ENCODE data around the gene RUVBL2.

Gene RUVBL2

DNA sequence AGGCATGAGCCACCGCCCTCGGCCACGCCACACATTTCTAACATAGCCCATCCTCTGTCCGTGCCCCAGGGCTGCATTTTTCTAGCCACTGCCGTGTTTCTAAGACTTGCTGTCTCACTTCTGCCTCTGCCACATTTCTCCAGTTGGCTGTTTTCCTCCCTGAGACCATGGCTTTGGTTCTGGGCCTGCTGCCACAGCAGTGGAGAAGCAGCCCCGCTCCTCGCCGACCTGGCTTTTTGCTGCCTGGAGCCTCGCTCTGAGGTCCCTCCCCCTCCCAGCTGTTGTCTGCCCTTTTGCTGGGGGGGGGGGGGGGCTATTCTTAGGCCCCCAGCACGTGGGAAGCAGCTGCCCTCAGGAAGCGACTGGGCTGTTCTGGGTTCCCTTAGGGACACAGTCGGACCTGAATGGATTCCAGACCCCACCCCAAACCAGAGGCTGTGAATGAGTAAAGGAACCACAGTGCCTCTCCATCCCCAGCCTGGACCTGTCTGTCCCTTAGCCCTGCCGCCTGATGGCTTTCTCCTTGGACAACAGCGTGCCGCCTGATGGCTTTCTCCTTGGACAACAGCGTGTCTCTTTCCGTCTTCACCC is 3.9 kb upstream of the RUVBL2 start:
- no peak for DNase-seq

- DNase-seq: no peak
Measured at GRCh38 chr19:48990400-48990799, 3.3 kb upstream of the RUVBL2 start.

GRCh38 chr19:48991011-48991609 is 2.6 kb upstream of the RUVBL2 start:
- DNase-seq: no peak

GRCh38 chr19:48991873-48992580 is 1.7 kb upstream of the RUVBL2 start:
- no peak for DNase-seq

DNA sequence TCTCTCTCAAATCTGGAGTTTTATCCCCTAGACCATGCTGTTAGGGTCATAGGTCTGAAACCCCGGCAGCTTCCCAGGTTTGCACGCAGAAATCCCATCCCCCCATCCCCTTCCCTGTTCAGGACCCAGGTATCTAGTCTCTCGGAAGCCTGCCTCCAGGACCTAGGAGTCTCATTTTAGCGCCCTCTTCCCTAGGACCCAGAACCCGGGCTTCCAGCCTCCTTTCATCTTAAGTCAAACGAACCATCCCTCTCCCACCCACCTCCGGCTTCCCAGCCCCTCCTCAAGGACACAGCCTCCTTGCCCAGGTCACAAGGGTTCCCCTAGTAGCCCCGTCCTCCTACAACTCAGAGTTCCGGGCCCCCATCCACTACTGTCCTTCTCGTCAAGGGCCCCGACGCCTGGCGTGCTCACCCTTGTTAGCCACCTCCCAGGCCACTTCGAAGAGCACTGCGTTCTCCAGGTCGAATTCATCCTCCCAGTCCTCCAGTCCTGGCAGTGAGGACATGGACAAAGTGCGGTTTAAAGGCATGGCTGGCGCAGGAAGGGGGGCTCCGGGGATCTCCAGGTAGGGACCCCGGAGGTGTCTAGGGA is 1.0 kb upstream of the RUVBL2 start:
- DNase-seq: no peak

GRCh38 chr19:48994035-48994386 is 324 bp downstream of the RUVBL2 start:
- DNase-seq: no peak

- no peak for DNase-seq
Measured at GRCh38 chr19:48997972-48998371, 4.3 kb downstream of the RUVBL2 start.

DNA sequence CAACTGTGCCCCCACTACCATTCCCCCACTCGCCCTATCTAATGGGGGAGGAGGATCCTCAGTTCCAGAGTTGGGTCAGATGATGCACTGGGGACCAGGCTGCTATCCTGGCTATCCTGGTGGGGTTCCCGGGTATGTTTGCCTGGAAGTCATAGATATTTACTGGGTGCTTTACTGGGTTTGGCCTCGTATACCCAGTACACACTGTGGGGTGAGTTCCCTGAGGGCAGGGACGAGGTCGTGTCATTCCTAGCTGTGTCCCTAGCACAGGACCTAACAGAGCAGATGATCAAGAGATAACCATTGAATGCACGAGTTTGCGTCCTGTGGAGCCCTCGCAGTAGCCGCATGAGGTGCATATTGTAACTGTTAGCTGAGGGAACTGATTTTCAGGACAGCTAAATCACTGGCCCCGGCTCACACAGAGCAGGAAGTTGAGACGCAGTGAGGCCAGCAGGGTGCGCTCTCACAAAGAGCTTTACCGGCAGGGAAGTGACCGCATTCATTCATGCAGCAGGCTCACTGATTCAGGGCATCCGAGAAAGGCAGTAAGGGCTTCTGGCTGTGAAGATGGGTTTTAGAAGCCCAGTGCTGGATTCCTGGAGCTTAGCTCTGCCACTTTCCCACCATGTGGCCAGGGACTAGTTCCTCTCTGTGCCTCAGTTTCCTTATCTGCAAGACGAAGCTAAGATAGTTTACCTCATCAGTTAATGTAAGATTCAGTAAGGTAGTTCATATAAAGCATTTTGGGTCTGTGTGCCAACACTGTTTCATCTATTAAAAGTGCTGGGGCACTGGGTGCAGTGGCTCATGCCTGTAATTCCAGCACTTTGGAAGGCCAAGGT is 6.0 kb downstream of the RUVBL2 start:
- DNase-seq: no peak

- DNase-seq: no peak
Measured at GRCh38 chr19:49004133-49004532, 10.4 kb downstream of the RUVBL2 start.

GRCh38 chr19:49004964-49005614 is 11.4 kb downstream of the RUVBL2 start:
- DNase-seq: no peak

- DNase-seq: no peak
Measured at GRCh38 chr19:49006905-49007304, 13.2 kb downstream of the RUVBL2 start.

GRCh38 chr19:49009828-49010227 is 16.1 kb downstream of the RUVBL2 start:
- no peak for DNase-seq

- no peak for DNase-seq
Measured at GRCh38 chr19:49010453-49010852, 16.8 kb downstream of the RUVBL2 start.

GRCh38 chr19:49011194-49011593 is 17.5 kb downstream of the RUVBL2 start:
- no peak for DNase-seq

- no peak for DNase-seq
Measured at GRCh38 chr19:49014123-49014869, 20.6 kb downstream of the RUVBL2 start.

DNA sequence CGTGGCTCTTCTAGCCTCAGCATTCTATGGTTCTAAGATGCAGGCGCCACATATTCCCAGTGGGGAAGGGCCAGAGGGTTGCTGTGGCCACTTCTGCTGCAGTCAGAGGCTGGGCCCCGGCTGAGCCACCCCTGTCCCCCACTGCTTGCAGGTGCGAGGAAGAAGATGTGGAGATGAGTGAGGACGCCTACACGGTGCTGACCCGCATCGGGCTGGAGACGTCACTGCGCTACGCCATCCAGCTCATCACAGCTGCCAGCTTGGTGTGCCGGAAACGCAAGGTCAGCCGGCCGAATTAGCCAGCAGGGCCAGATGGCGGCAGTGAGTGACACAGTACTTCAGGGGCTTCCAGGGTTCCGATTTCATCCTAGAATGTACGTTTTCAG is 21.2 kb downstream of the RUVBL2 start:
- peak; percentile 45 for DNase-seq

GRCh38 chr19:49016067-49016839 is 22.6 kb downstream of the RUVBL2 start:
- DNase-seq: no peak

GRCh38 chr19:49017041-49017665 is 23.5 kb downstream of the RUVBL2 start, which contains the start of gene LHB:
TSS of gene LHB (minus strand) at chr19:49017091. CDS start at chr19:49017081, 10 bp downstream.
- DNase-seq: no peak

DNA sequence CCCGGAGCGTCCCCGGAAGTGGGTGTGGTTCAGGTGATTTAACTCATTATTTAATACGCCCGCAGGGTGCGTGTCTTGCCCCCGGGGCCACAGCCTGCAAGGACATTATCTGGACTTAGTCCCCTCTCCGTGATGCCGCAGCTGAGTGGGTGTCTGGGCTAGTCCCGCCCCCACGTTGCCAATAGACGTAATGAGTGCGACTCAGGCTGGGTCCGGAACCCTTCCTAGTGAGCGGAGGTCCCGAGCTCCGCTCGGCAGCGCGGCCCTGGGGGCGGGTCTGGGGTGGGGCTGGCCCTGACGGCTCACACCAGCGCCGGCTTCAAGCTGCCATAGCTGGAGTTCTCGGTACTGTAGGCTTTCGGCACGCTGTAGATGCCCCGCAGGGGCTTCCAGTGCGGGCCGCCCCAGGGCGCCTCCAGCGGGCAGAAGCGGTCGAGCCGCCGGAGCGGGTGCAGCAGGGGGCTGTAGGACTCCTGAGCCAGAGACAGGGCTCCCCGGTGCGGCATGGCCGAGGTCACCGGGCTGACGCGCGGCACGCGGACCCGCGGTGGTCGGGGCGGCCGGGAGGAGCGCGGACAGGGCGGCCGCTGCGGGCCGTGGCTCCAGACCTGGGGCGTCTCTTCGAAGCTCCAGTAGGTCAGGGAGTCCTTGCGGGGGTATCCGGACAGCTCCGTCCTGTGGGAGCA is 24.1 kb downstream of the RUVBL2 start:
- DNase-seq: no peak
